ENCODE results near the gene CCDC117. TPM values are rescaled to one million over a fixed set of nuclear protein-coding genes. Genes with fewer than 3 reads are reported as not detected.

CCDC117 gene
- polyA plus RNA-seq, 1 donor (not counting 4 experiments of a cell fraction or from before 2014, with no cell fraction given) = 8.8 TPM

DNA sequence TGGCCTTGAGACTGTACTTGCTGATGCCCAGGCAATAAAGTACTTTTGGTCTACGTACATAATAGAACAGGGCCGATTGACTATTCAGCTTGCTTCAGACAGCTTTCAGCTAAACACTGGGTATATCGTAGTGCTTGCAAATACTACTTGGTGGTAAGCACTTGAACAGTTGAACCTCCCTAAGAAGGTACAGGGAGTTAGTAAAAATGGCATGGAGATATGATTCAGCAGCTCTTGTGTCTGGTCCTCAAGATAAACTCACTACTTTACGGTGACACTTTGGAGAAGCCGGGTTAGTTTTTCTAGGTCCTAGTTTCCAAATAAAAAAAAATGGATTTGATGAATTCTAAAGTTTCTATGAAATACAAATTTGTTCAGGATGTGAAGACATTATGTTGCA is 7.3 kb downstream of the CCDC117 start:
- Histone ChIP-seq H4K20me1 (ENCODE audit: control insufficient read depth, extremely low read depth, insufficient read depth, low read length) (no peaks in the 10 kb centered on the region), H3K79me2 (ENCODE audit: control insufficient read depth, insufficient read depth, low read length) (peaks cover 38% of the 10 kb centered on the region), H3K4me1 (ENCODE audit: control insufficient read depth, extremely low read depth, insufficient read depth, low read length) (no peaks in the 10 kb centered on the region), H3K36me3 (ENCODE audit: control insufficient read depth in 2 of 2, extremely low read depth in 1 of 2, insufficient read depth in 2 of 2, low read length in 2 of 2) (peaks cover 15 to 22% of the 10 kb centered on the region in 2 experiments), H3K27ac (ENCODE audit: control insufficient read depth, insufficient read depth, low read length) (no peak overlapping the region), H3K9me1 (ENCODE audit: control insufficient read depth, extremely low read depth, insufficient read depth, low read length) (no peaks in the 10 kb centered on the region), H3K9me3 (ENCODE audit: control insufficient read depth, low read depth, low read length) (no peaks in the 10 kb centered on the region), H3K27me3 (ENCODE audit: control insufficient read depth, extremely low read depth, insufficient read depth, low read length) (no peaks in the 10 kb centered on the region), H3K4me2 (ENCODE audit: control insufficient read depth, extremely low read depth, insufficient read depth, low read depth, low read length) (no peak overlapping the region), H3K9ac (ENCODE audit: control insufficient read depth, extremely low read depth, insufficient read depth, low read length) (no peak overlapping the region), H2AFZ (ENCODE audit: control insufficient read depth, low read length) (no peak overlapping the region), H3K4me3 (ENCODE audit: control insufficient read depth in 2 of 3, extremely low read depth in 1 of 3, insufficient read depth in 2 of 3, low read depth in 1 of 3, low read length in 3 of 3) (no peak overlapping the region)
- FAIRE-seq (no peak), DNase-seq (ENCODE audit: low read depth, low spot score) (no peak)
- dilution Hi-C loops (cut with MboI; ENCODE audit: extremely low pct_ligation_motif_present, low sequenced_read_pairs) = no loop called here
- no peak for TF ChIP-seq CTCF (optimal IDR thresholded peaks at IDR 0.05 in 1 of 3, IDR thresholded peaks at IDR 0.05 in 1 of 3, conservative IDR thresholded peaks at IDR 0.05 in 1 of 3; ENCODE audit: extremely low read depth in 1 of 3, insufficient read depth in 2 of 3, low read length in 3 of 3)

GRCh38 chr22:28780296-28780695 is 7.8 kb downstream of the CCDC117 start:
- no peaks in the 10 kb centered on the region for H3K4me1 ChIP-seq (ENCODE audit: control insufficient read depth, extremely low read depth, insufficient read depth, low read length)
- dilution Hi-C loops (cut with MboI; ENCODE audit: extremely low pct_ligation_motif_present, low sequenced_read_pairs) = no loop called here
- DNase-seq (ENCODE audit: low read depth, low spot score) = no peak
- no peaks in the 10 kb centered on the region for H4K20me1 ChIP-seq (ENCODE audit: control insufficient read depth, extremely low read depth, insufficient read depth, low read length)
- peaks cover 33% of the 10 kb centered on the region for H3K79me2 ChIP-seq (ENCODE audit: control insufficient read depth, insufficient read depth, low read length)
- H3K4me3 ChIP-seq (ENCODE audit: control insufficient read depth in 2 of 3, extremely low read depth in 1 of 3, insufficient read depth in 2 of 3, low read depth in 1 of 3, low read length in 3 of 3) = no peak overlapping the region
- H3K27me3 ChIP-seq (ENCODE audit: control insufficient read depth, extremely low read depth, insufficient read depth, low read length) = no peaks in the 10 kb centered on the region
- H3K9me1 ChIP-seq (ENCODE audit: control insufficient read depth, extremely low read depth, insufficient read depth, low read length) = no peaks in the 10 kb centered on the region
- no peak for FAIRE-seq
- H3K4me2 ChIP-seq (ENCODE audit: control insufficient read depth, extremely low read depth, insufficient read depth, low read depth, low read length) = no peak overlapping the region
- no peak overlapping the region for H3K9ac ChIP-seq (ENCODE audit: control insufficient read depth, extremely low read depth, insufficient read depth, low read length)
- TF ChIP-seq EZH2 (IDR thresholded peaks at IDR 0.05; ENCODE audit: low read length) = no peak
- H2AFZ ChIP-seq (ENCODE audit: control insufficient read depth, low read length) = no peak overlapping the region
- no peak overlapping the region for H3K27ac ChIP-seq (ENCODE audit: control insufficient read depth, insufficient read depth, low read length)
- no peaks in the 10 kb centered on the region for H3K9me3 ChIP-seq (ENCODE audit: control insufficient read depth, low read depth, low read length)
- peaks cover 15 to 22% of the 10 kb centered on the region in 2 experiments for H3K36me3 ChIP-seq (ENCODE audit: control insufficient read depth in 2 of 2, extremely low read depth in 1 of 2, insufficient read depth in 2 of 2, low read length in 2 of 2)

Measured in keratinocyte (primary cell).